ENCODE data around the gene CCL21. TPM values are rescaled to one million over a fixed set of nuclear protein-coding genes. Genes with fewer than 3 reads are reported as not detected.

Gene CCL21
- total and polyA plus RNA-seq, 2 of the 13 experiments (the other 11 are each of a cell fraction or from before 2014, with no cell fraction given) = not detected

DNA sequence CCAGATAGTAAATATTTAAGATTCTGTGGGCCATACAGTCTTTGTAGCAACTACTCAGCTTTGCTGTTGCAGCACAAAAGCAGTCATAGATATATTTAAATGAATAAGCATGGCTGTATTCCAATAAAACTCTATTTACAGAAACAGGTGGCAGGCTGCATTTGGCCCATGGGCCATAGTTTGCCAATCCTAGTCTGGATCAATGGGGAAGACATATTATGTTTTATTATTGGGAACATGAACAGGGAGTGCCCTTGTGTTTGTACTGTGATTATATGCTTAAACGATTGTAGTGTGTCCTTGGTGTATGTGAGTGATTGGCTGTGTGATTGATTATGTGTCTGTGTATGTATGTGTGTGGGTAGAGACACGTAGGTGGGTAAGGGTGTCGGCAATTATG, 35.5 kb downstream of the CCL21 start:
- peaks cover 4% of the 10 kb centered on the region; the same call in 1 of the 2 replicates for H3K4me1 ChIP-seq (ENCODE audit: insufficient read depth, low read length)
- no peaks in the 10 kb centered on the region for H3K27me3 ChIP-seq (ENCODE audit: control insufficient read depth in 1 of 2, insufficient read depth in 2 of 2, low read length in 2 of 2)
- no peak overlapping the region for H2AFZ ChIP-seq (ENCODE audit: low read length)
- CTCF ChIA-PET (ENCODE audit: low intra/inter-chr PET ratio, low total read pairs) = interaction anchor here (0.7 to 6.1 kb wide), 5 partner anchors 11 to 62 kb away, joined by 3 to 178 read pairs (median 4); no protein-coding TSS in a partner anchor
- no peak for FAIRE-seq
- H3K36me3 ChIP-seq (replicated peaks in 1 of 2; ENCODE audit: control insufficient read depth in 1 of 2, insufficient read depth in 2 of 2, low read length in 2 of 2) = no peaks in the 10 kb centered on the region
- H3K79me2 ChIP-seq (ENCODE audit: insufficient read depth, low read length) = no peaks in the 10 kb centered on the region
- H3K27ac ChIP-seq (ENCODE audit: extremely low read length, insufficient read depth, low read length) = no peak overlapping the region
- DNase-seq (ENCODE audit: low spot score) = no peak
- BruUV-seq (replicated peaks) = no TSS peak
- no peaks in the 10 kb centered on the region for H3K9me3 ChIP-seq (ENCODE audit: low read length)
- no peak overlapping the region for H3K4me3 ChIP-seq (replicated peaks in 1 of 3; ENCODE audit: insufficient read depth in 1 of 3, low read depth in 2 of 3, low read length in 3 of 3)
- POLR2A ChIA-PET = no interaction called here
- 60% methylated on average over 3 of the region's 3 CpGs for WGBS (ENCODE audit: low lambda C conversion rate)
- H3K4me2 ChIP-seq (ENCODE audit: low read depth, low read length) = no peak overlapping the region
- H4K20me1 ChIP-seq (ENCODE audit: insufficient read depth, low read length) = no peaks in the 10 kb centered on the region
- intact Hi-C loops (cut with micrococcal nuclease; ENCODE audit: unreplicated experiment) = no loop called here
- ATAC-seq = no peak
- in situ Hi-C loops (cut with HindIII; ENCODE audit: extremely low pct_ligation_motif_present, low pct_unique_long_range_greater_than_20kb) = no loop called here
- H3K9ac ChIP-seq (ENCODE audit: insufficient read depth, low read depth, low read length) = no peak overlapping the region
- TF ChIP-seq FOXC1 (CRISPR knock-in tag; IDR thresholded peaks at IDR 0.05; ENCODE audit: borderline replicate concordance) (no peak), RARA (CRISPR knock-in tag; IDR thresholded peaks at IDR 0.05) (no peak), SAP130 (CRISPR knock-in tag; IDR thresholded peaks at IDR 0.05; ENCODE audit: low read depth) (no peak), NR2F1 (CRISPR knock-in tag; IDR thresholded peaks at IDR 0.05) (no peak), ZNF878 (CRISPR knock-in tag; IDR thresholded peaks at IDR 0.05) (no peak), NFRKB (IDR thresholded peaks at IDR 0.05) (no peak), ZNF549 (CRISPR knock-in tag; IDR thresholded peaks at IDR 0.05) (no peak), ZNF121 (CRISPR knock-in tag; IDR thresholded peaks at IDR 0.05) (no peak), HNF4G (IDR thresholded peaks at IDR 0.05; ENCODE audit: borderline replicate concordance, low read depth, low read length) (no peak), HNF4G (CRISPR knock-in tag; IDR thresholded peaks at IDR 0.05; ENCODE audit: borderline replicate concordance, low read depth) (no peak), KDM1A (CRISPR knock-in tag; IDR thresholded peaks at IDR 0.05) (no peak), PCBP1 (IDR thresholded peaks at IDR 0.05; ENCODE audit: borderline replicate concordance, low read depth, low read length) (no peak)
- TF ChIP-seq, protein P1, sequence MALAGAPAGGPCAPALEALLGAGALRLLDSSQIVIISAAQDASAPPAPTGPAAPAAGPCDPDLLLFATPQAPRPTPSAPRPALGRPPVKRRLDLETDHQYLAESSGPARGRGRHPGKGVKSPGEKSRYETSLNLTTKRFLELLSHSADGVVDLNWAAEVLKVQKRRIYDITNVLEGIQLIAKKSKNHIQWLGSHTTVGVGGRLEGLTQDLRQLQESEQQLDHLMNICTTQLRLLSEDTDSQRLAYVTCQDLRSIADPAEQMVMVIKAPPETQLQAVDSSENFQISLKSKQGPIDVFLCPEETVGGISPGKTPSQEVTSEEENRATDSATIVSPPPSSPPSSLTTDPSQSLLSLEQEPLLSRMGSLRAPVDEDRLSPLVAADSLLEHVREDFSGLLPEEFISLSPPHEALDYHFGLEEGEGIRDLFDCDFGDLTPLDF (CRISPR knock-in tag; IDR thresholded peaks at IDR 0.05) = no peak
- TF ChIP-seq, protein P2, sequence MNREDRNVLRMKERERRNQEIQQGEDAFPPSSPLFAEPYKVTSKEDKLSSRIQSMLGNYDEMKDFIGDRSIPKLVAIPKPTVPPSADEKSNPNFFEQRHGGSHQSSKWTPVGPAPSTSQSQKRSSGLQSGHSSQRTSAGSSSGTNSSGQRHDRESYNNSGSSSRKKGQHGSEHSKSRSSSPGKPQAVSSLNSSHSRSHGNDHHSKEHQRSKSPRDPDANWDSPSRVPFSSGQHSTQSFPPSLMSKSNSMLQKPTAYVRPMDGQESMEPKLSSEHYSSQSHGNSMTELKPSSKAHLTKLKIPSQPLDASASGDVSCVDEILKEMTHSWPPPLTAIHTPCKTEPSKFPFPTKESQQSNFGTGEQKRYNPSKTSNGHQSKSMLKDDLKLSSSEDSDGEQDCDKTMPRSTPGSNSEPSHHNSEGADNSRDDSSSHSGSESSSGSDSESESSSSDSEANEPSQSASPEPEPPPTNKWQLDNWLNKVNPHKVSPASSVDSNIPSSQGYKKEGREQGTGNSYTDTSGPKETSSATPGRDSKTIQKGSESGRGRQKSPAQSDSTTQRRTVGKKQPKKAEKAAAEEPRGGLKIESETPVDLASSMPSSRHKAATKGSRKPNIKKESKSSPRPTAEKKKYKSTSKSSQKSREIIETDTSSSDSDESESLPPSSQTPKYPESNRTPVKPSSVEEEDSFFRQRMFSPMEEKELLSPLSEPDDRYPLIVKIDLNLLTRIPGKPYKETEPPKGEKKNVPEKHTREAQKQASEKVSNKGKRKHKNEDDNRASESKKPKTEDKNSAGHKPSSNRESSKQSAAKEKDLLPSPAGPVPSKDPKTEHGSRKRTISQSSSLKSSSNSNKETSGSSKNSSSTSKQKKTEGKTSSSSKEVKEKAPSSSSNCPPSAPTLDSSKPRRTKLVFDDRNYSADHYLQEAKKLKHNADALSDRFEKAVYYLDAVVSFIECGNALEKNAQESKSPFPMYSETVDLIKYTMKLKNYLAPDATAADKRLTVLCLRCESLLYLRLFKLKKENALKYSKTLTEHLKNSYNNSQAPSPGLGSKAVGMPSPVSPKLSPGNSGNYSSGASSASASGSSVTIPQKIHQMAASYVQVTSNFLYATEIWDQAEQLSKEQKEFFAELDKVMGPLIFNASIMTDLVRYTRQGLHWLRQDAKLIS (CRISPR knock-in tag; IDR thresholded peaks at IDR 0.05) = no peak
- TF ChIP-seq, protein P3, sequence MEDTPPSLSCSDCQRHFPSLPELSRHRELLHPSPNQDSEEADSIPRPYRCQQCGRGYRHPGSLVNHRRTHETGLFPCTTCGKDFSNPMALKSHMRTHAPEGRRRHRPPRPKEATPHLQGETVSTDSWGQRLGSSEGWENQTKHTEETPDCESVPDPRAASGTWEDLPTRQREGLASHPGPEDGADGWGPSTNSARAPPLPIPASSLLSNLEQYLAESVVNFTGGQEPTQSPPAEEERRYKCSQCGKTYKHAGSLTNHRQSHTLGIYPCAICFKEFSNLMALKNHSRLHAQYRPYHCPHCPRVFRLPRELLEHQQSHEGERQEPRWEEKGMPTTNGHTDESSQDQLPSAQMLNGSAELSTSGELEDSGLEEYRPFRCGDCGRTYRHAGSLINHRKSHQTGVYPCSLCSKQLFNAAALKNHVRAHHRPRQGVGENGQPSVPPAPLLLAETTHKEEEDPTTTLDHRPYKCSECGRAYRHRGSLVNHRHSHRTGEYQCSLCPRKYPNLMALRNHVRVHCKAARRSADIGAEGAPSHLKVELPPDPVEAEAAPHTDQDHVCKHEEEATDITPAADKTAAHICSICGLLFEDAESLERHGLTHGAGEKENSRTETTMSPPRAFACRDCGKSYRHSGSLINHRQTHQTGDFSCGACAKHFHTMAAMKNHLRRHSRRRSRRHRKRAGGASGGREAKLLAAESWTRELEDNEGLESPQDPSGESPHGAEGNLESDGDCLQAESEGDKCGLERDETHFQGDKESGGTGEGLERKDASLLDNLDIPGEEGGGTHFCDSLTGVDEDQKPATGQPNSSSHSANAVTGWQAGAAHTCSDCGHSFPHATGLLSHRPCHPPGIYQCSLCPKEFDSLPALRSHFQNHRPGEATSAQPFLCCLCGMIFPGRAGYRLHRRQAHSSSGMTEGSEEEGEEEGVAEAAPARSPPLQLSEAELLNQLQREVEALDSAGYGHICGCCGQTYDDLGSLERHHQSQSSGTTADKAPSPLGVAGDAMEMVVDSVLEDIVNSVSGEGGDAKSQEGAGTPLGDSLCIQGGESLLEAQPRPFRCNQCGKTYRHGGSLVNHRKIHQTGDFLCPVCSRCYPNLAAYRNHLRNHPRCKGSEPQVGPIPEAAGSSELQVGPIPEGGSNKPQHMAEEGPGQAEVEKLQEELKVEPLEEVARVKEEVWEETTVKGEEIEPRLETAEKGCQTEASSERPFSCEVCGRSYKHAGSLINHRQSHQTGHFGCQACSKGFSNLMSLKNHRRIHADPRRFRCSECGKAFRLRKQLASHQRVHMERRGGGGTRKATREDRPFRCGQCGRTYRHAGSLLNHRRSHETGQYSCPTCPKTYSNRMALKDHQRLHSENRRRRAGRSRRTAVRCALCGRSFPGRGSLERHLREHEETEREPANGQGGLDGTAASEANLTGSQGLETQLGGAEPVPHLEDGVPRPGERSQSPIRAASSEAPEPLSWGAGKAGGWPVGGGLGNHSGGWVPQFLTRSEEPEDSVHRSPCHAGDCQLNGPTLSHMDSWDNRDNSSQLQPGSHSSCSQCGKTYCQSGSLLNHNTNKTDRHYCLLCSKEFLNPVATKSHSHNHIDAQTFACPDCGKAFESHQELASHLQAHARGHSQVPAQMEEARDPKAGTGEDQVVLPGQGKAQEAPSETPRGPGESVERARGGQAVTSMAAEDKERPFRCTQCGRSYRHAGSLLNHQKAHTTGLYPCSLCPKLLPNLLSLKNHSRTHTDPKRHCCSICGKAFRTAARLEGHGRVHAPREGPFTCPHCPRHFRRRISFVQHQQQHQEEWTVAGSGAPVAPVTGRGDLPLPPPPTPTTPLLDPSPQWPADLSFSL (CRISPR knock-in tag; IDR thresholded peaks at IDR 0.05) = no peak
